Fibroblast of lung (primary cell): ENCODE results near the gene LRP1. TPM values are rescaled to one million over a fixed set of nuclear protein-coding genes. Genes with fewer than 3 reads are reported as not detected.
A peak's percentile ranks its signal among the peaks of the same experiment; 100 is the strongest.

Source experiments
- DNase-seq, 2 donors: peaks; one replicate each; pipeline versions ENCODE4 v3.0.0 to v3.0.0-alpha.2; 2010; ENCODE audit warnings: low read depth in 2 of 2
- H2AFZ ChIP-seq: 2 replicates; pipeline ENCODE4 v1.5.1; 2012; ENCODE audit warnings: low read length, control low read depth, inconsistent platforms
- H3K27ac ChIP-seq: 2 replicates; pipeline ENCODE4 v1.5.1; 2011; ENCODE audit warnings: low read length, control low read depth; ENCODE audit not compliant: insufficient read depth
- H3K27me3 ChIP-seq: 2 replicates; pipeline ENCODE4 v1.5.1; 2011; ENCODE audit warnings: mild to moderate bottlenecking, low read length; ENCODE audit not compliant: control insufficient read depth, insufficient read depth
- H3K36me3 ChIP-seq: 2 replicates; pipeline ENCODE4 v1.5.1; 2011; ENCODE audit warnings: low read length; ENCODE audit not compliant: control insufficient read depth, insufficient read depth
- H3K4me1 ChIP-seq: 2 replicates; pipeline ENCODE4 v1.5.1; 2011; ENCODE audit warnings: low read length; ENCODE audit not compliant: control insufficient read depth, insufficient read depth; ENCODE audit errors: extremely low read depth
- H3K4me2 ChIP-seq: 2 replicates; pipeline ENCODE4 v1.5.1; 2011; ENCODE audit warnings: low read length, control low read depth; ENCODE audit not compliant: insufficient read depth; ENCODE audit errors: extremely low read depth
- H3K4me3 ChIP-seq, 4 experiments: fragments of 200-600 bp in 1 of 4; sonication (generic) in 1 of 4; replicated peaks in 1 of 4; 2 replicates each; pipeline ENCODE4 v1.5.1; 2011 to 2016; ENCODE audit warnings: low read length in 4 of 4, low read depth in 3 of 4, mild to moderate bottlenecking in 3 of 4, control low read depth in 2 of 4, inconsistent platforms in 1 of 4, mixed read lengths in 1 of 4; ENCODE audit not compliant: insufficient read depth in 1 of 4; ENCODE audit errors: control extremely low read depth in 1 of 4
- H3K79me2 ChIP-seq: 2 replicates; pipeline ENCODE4 v1.5.1; 2012; ENCODE audit warnings: mild to moderate bottlenecking, low read length, inconsistent platforms; ENCODE audit not compliant: control insufficient read depth, insufficient read depth
- H3K9ac ChIP-seq: 2 replicates; pipeline ENCODE4 v1.5.1; 2011; ENCODE audit warnings: mild to moderate bottlenecking, low read length, control low read depth; ENCODE audit not compliant: insufficient read depth
- H3K9me3 ChIP-seq: 2 replicates; pipeline ENCODE4 v1.5.1; 2012; ENCODE audit warnings: low read depth, low read length; ENCODE audit not compliant: control insufficient read depth, insufficient read depth
- H4K20me1 ChIP-seq: 2 replicates; pipeline ENCODE4 v1.5.1; 2011; ENCODE audit warnings: low read length; ENCODE audit not compliant: control insufficient read depth, insufficient read depth; ENCODE audit errors: extremely low read depth
- CTCF ChIP-seq, 2 donors: IDR thresholded peaks in 1 of 2; conservative IDR thresholded peaks in 1 of 2; 1 replicate in 1 of 2; 2 replicates in 1 of 2; pipeline ENCODE4 v1.5.1; 2011 to 2012; ENCODE audit warnings: low read length in 2 of 2, control low read depth in 1 of 2, inconsistent platforms in 1 of 2, low read depth in 1 of 2, mild to moderate bottlenecking in 1 of 2
- EZH2 ChIP-seq: IDR thresholded peaks from 2 replicates; pipeline ENCODE4 v1.5.1; 2012; ENCODE audit warnings: low read length, control low read depth, mild to moderate bottlenecking; ENCODE audit errors: missing control alignments
- polyA plus RNA-seq, 2 donors: library from polyadenylated mRNA; depleted of rRNA in 1 of 2; stranded (reverse) in 1 of 2; unstranded in 1 of 2; fragments of >200 nt; gene quantifications; 2 replicates each; pipeline ENCODE4 v1.2.1, GENCODE V29; 2011 to 2012; ENCODE audit warnings: missing spikeins in 1 of 2
- total RNA-seq: library from RNA; depleted of rRNA; stranded (reverse); fragments of >200 nt; gene quantifications from 2 replicates; pipeline ENCODE4 v1.2.1, GENCODE V29; 2014

Gene LRP1
- total and polyA plus RNA-seq, 2 donors (not counting 1 experiment from before 2014, with no cell fraction given), result 92.2 to 464 TPM

DNA sequence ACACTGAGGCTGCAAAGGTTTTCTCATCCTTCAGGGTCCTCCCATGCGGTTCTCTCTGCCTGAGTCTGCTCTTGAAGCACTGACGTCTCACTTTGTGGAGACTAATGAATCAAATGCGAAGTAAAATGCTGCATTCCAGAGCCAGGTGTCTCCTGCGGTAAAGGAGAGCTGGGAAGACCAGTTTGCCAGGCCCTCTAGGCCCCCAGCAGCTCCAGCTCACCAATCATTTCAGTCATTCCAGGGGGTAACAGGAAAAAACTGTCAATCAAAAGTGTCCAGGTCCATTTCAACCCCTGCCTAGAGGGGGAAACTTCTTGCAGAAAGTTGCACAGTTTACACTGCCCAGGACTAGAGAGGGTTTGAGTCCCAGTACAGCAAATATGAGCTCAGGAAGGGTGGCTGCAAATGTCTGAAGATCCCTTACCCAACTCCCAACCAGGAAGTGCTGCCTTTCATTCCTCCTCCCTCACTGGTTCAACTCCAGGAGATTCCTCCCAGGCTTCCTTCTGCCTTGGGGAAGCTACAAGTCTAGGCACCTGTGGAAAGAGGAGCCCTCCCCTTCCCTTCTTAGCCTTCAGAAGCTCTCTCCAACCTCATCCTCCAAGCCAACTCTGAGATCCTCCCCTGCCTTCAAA, 85.6 kb downstream of the LRP1 start:
- Histone ChIP-seq H3K9ac (no peak overlapping the region), H3K27me3 (peaks cover 26% of the 10 kb centered on the region), H3K36me3 (peaks cover 38% of the 10 kb centered on the region), H4K20me1 (no peaks in the 10 kb centered on the region), H3K4me2 (no peak overlapping the region), H3K4me1 (peaks cover 9% of the 10 kb centered on the region), H3K4me3 (no peak overlapping the region), H3K79me2 (no peaks in the 10 kb centered on the region), H2AFZ (no peak overlapping the region), H3K27ac (no peak overlapping the region), H3K9me3 (no peaks in the 10 kb centered on the region)
- DNase-seq, result no peak
- TF ChIP-seq CTCF (conservative IDR thresholded peaks at IDR 0.05 in 1 of 2, IDR thresholded peaks at IDR 0.05 in 1 of 2; ENCODE audit: low read depth in 1 of 2, low read length in 2 of 2) (no peak), EZH2 (no peak)

- H3K4me2 ChIP-seq, result no peak overlapping the region
- peak; percentile 37 to 54 for DNase-seq
- no peaks in the 10 kb centered on the region for H3K9me3 ChIP-seq
- no peak overlapping the region for H3K9ac ChIP-seq
- H3K36me3 ChIP-seq, result peaks cover 34% of the 10 kb centered on the region
- peaks cover 9% of the 10 kb centered on the region for H3K4me1 ChIP-seq
- H3K27me3 ChIP-seq, result peaks cover 28% of the 10 kb centered on the region
- TF ChIP-seq CTCF (conservative IDR thresholded peaks at IDR 0.05 in 1 of 2, IDR thresholded peaks at IDR 0.05 in 1 of 2; ENCODE audit: low read depth in 1 of 2, low read length in 2 of 2) (peak; percentile 41 to 68), EZH2 (no peak)
- H3K79me2 ChIP-seq, result no peaks in the 10 kb centered on the region
- no peak overlapping the region for H2AFZ ChIP-seq
- H3K4me3 ChIP-seq, result no peak overlapping the region
- H4K20me1 ChIP-seq, result no peaks in the 10 kb centered on the region
- no peak overlapping the region for H3K27ac ChIP-seq
These were observed 86.1 kb downstream of the LRP1 start for GRCh38 chr12:57214398-57214781.

DNA sequence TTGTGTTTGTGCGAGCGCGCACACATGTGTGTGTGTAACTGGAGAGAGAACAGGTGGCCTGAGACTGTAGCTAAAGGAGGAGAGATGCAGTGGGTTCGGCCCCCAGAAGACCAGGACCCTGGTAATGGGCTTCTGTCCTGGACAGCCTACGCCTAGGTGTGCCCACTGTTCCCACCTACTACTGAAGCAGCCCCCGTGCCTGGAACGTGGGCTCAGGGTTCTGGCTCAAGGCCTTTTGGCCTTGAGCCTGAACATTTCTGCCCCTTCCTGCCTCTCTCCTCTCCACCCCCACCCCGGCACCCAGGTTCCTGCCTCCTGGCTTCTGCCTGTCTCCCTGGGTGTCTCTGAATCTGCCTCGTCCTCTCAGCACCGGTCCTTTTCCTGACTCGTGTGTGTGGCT, 86.8 kb downstream of the LRP1 start:
- peaks cover 34% of the 10 kb centered on the region for H3K27me3 ChIP-seq
- H3K9ac ChIP-seq, result no peak overlapping the region
- no peak overlapping the region for H2AFZ ChIP-seq
- no peak overlapping the region for H3K4me2 ChIP-seq
- H3K36me3 ChIP-seq, result peaks cover 27% of the 10 kb centered on the region
- TF ChIP-seq CTCF (conservative IDR thresholded peaks at IDR 0.05 in 1 of 2, IDR thresholded peaks at IDR 0.05 in 1 of 2; ENCODE audit: low read depth in 1 of 2, low read length in 2 of 2) (no peak), EZH2 (peak; percentile 26)
- H3K4me3 ChIP-seq, result no peak overlapping the region
- H3K79me2 ChIP-seq, result no peaks in the 10 kb centered on the region
- no peaks in the 10 kb centered on the region for H4K20me1 ChIP-seq
- DNase-seq, result no peak
- no peak overlapping the region for H3K27ac ChIP-seq
- H3K4me1 ChIP-seq, result peaks cover 9% of the 10 kb centered on the region
- H3K9me3 ChIP-seq, result no peaks in the 10 kb centered on the region
